ENCODE results near the gene RALGPS1. TPM values are rescaled to one million over a fixed set of nuclear protein-coding genes. Genes with fewer than 3 reads are reported as not detected.
A peak's percentile ranks its signal among the peaks of the same experiment; 100 is the strongest.

The RALGPS1 gene
- total RNA-seq, 1 experiment from 2014 or later: 6.4 TPM

DNA sequence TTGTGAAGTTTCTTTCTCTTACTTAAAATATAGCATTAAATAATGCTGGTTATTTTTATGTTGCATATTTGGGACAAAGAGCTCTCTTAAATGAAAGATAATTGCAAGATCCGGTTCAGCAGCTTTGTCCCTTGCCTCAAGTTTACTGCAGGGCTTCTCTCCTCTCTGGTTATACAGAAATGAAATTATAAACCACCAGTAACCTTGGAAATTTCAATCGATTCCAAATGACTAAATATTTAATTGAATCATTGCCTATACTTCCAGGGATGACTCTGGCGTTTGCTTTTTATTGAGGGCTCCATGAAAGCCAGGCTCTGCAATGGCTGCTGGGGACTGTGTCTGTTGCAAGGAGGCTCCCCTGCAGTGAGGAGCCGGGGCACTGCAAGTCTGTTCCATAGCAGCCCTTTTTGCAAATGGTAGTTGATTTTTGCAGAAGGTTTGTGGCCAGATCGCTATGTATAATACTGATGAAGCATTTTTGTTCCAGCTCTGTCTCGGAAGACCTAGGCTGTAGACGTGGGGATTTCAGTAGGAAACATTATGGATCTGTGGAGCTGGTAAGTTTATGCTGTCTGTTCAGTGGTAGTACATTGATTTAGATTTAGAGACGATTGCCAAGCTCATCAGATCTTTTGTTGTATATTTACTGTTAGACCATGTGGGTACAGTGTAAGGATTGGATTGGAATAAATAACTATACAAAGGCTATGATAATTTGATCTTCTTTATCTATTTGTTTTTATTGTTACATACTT lies 350.1 kb downstream of the RALGPS1 start, which contains the start of gene GARNL3:
Gene GARNL3 (plus strand): TSS at position 313 of the 758 bp plus-strand sequence. CDS start 104 bp downstream, at position 417.
- peak; percentile 38 for DNase-seq
- H3K4me3 ChIP-seq (ENCODE audit: insufficient read depth, low read depth, low read length): no peak within 1 kb of the TSS
- H3K27me3 ChIP-seq (ENCODE audit: control insufficient read depth, insufficient read depth, low read length): no peaks in the 10 kb centered on the region
- H3K36me3 ChIP-seq (replicated peaks; ENCODE audit: control insufficient read depth, insufficient read depth, low read length): no peaks in the 10 kb centered on the region

GRCh38 chr9:127267793-127268525 lies 353.4 kb downstream of the RALGPS1 start:
- no peak for DNase-seq
- no peaks in the 10 kb centered on the region for H3K27me3 ChIP-seq (ENCODE audit: control insufficient read depth, insufficient read depth, low read length)
- H3K4me3 ChIP-seq (ENCODE audit: insufficient read depth, low read depth, low read length): no peak overlapping the region
- H3K36me3 ChIP-seq (replicated peaks; ENCODE audit: control insufficient read depth, insufficient read depth, low read length): no peaks in the 10 kb centered on the region

- Histone ChIP-seq H3K4me3 (ENCODE audit: insufficient read depth, low read depth, low read length) (no peak overlapping the region), H3K36me3 (replicated peaks; ENCODE audit: control insufficient read depth, insufficient read depth, low read length) (no peaks in the 10 kb centered on the region), H3K27me3 (ENCODE audit: control insufficient read depth, insufficient read depth, low read length) (no peaks in the 10 kb centered on the region)
- no peak for DNase-seq
Observed at GRCh38 chr9:127269449-127269848, 354.9 kb downstream of the RALGPS1 start.

Other genes starting within 250 kb of the RALGPS1 start
- 7.2 and 7.6 TPM in 2 replicates for gene ZBTB43, start 109.7 kb upstream of the RALGPS1 start, total RNA-seq (2014; rRNA removed; shearing (Covaris generic))
- 11.2 and 14.1 TPM in 2 replicates for gene ZBTB34, start 54.1 kb upstream of the RALGPS1 start, total RNA-seq (2014; rRNA removed; shearing (Covaris generic))
- 4.7 and 8.3 TPM in 2 replicates for gene ANGPTL2, start 207.9 kb downstream of the RALGPS1 start, total RNA-seq (2014; rRNA removed; shearing (Covaris generic))

All from H7 (cell line).